GM12891 (cell line): ENCODE measurements around the gene FYTTD1.
A peak's percentile ranks its signal among the peaks of the same experiment; 100 is the strongest.

Source experiments
- DNase-seq: peaks from one replicate; pipeline ENCODE4 v3.0.0; 2011; ENCODE audit warnings: low spot score; ENCODE audit not compliant: insufficient read length
- FAIRE-seq: peaks from 2 replicates; lab custom pipeline; 2011; peaks lifted over from hg19 to GRCh38; lab: Jason Lieb, UNC
- PAX5 ChIP-seq: IDR thresholded peaks from 2 replicates; pipeline ENCODE4 v1.6.1; 2011; ENCODE audit warnings: low read length, moderate library complexity, mild to moderate bottlenecking; ENCODE audit not compliant: insufficient read depth, severe bottlenecking
- POLR2A ChIP-seq: IDR thresholded peaks from 2 replicates; pipeline ENCODE4 v1.6.1; 2011; ENCODE audit warnings: low read depth, low read length, control low read depth
- POLR2AphosphoS5 ChIP-seq: IDR thresholded peaks from 2 replicates; pipeline ENCODE4 v1.6.1; 2011; ENCODE audit warnings: low read depth, low read length, control low read depth
- POU2F2 ChIP-seq: IDR thresholded peaks from 2 replicates; pipeline ENCODE4 v1.6.1; 2011; ENCODE audit warnings: low read depth, mild to moderate bottlenecking, control low read depth, low read length, moderate library complexity
- SPI1 ChIP-seq: IDR thresholded peaks from 2 replicates; pipeline ENCODE4 v1.6.1; 2011; ENCODE audit warnings: low read depth, low read length, control low read depth
- TAF1 ChIP-seq: IDR thresholded peaks from 2 replicates; pipeline ENCODE4 v1.6.1; 2011; ENCODE audit warnings: low read depth, low read length, control low read depth

FYTTD1 gene

DNA sequence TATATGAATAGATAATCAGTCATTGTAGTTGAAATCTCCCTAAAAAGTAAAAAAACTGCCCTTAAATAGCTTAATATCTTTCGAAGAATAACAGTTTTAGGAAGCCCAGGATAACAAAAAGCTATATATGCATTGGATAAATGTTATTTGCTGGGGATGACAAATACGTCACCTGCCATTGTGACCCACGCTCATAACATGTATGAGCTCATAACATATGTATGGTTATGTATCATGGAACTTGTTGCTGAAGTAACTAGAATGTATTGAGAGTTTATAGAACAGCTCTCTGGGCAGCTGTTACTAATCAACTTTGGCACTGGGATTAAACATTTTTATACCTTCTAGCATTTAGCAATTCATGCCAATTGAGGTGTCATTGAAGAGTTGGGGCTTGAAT lies 39.6 kb downstream of the FYTTD1 start:
- DNase-seq: no peak
- TF ChIP-seq SPI1 (no peak), POLR2A (no peak), TAF1 (no peak), POU2F2 (no peak), POLR2AphosphoS5 (no peak), PAX5 (no peak)
- no peak for FAIRE-seq

DNA sequence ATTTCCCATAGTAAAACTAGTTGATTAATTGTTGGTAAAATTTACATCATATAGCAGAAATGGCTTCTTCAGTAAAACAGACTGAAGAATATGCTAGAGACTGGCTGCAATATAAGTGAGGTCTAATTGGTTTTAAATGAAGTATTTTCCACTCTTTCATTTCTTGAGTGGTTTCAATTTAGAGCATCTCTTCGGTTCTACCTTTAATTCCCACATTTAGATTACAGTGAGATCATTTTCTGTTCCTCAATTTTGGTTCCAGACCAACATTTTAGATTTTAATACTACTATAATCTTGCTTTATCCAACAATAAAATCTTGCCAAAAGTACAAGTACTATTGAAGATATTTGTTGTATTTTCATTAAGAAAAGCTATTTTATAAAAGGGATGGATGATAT lies 40.4 kb downstream of the FYTTD1 start:
- FAIRE-seq (no peak), DNase-seq (no peak)
- TF ChIP-seq POU2F2 (no peak), SPI1 (peak; percentile 62)

DNA sequence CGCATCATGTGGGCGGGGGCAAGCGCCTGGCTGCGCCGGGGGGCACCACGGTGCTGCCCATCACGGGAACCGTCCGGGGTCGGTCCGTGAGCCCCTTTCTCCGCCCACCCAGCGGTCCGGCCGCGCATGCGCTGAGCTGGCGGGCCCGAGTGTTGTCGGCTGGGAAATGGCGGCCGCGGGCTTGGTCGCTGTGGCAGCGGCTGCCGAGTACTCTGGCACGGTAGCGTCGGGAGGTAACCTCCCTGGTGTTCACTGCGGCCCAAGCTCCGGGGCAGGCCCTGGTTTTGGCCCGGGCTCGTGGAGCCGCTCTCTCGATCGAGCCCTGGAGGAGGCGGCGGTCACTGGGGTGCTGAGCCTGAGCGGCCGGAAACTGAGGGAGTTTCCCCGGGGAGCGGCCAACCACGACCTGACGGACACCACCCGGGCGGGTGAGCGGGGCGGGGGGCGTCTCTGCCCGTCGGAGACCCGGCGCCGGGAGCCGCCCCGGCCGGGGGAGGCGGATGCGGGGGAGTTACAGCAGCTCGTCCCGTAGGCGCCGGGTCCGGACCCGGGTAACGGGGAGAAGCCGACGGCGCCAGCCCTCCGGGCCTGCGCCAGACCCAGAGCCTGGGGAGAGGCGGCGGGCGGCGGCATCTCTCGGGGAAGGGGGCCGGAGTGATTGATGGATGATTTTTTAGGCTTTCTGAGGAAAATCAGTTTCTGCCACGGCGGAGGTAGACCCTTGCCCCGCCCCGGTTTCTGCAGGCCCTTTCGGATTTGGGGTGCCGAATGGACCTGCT lies 41.6 kb downstream of the FYTTD1 start, which contains the start of gene LRCH3:
Gene LRCH3 (plus strand): TSS at position 142 of the 779 bp plus-strand sequence. CDS start 25 bp downstream, at position 167.
- DNase-seq: peak; percentile 77
- TF ChIP-seq POU2F2: peak; percentile 75; the same call in 1 of the 2 replicates
- TF ChIP-seq TAF1: peak; percentile 83
- no peak for TF ChIP-seq SPI1
- TF ChIP-seq POLR2AphosphoS5: peak; percentile 87
- peak; percentile 94 for TF ChIP-seq PAX5
- peak; percentile 89 for TF ChIP-seq POLR2A
- peak; percentile 76 for FAIRE-seq

DNA sequence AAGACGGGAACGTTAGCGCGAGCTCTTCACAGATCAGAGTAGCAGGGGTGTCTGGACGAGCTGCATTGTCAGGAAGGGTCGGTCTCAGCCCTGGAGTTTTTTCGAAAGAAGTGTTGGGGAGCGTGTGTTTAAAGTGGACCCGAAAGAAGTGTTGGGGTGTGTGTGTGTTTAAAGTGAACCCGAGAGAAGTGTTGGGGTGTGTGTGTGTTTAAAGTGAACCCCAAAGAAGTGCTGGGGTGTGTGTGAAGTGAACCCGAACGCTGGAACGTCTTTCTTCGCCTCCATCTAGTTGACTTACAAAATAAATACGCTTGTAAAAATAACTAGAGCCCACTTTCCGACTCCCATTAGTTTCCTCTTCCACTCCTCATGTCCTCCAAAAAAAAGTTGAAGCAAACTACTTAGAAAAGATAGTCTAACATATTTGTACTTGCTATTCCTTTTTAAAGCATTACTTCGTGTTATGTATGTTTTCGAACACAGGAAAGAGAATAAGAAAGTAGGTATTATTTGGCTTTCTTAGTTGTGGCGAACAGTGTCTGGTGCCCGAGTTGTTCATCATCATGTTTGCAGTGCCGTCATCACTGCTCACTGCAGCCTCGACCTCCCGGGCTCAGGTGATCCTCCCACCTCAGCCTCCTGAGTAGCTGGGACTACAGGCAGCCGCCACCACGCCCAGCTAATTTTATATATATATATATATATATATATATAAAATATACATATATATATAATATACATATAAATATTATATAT lies 42.4 kb downstream of the FYTTD1 start:
- DNase-seq: no peak
- peak; percentile 55 for FAIRE-seq
- TF ChIP-seq TAF1: peak; percentile 58; the same call in 1 of the 2 replicates
- TF ChIP-seq POLR2AphosphoS5: peak; percentile 26
- TF ChIP-seq PAX5: no peak
- no peak for TF ChIP-seq SPI1
- TF ChIP-seq POLR2A: no peak

DNA sequence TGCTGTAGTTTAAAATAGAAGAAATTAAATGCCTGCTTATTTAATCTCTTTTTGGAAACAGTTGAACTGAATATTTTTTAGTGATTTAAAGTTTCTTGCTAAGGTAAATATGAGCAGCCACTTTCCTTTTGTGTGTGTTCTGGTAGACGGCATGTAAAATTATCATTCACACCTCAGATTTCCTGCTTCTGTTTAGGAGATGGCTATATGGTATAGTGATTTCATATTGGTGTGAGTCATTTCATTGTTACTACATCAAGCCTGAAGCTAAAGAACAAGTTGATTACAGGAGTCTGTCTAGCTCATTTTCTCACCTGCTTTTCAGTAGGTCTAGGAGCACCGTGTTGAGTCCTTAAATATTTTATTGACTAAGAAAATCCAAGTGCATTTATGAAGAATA lies 43.6 kb downstream of the FYTTD1 start:
- FAIRE-seq (peak; percentile 80), DNase-seq (no peak)
- no peak for TF ChIP-seq TAF1
- TF ChIP-seq POLR2A: no peak
- no peak for TF ChIP-seq PAX5
- TF ChIP-seq SPI1: no peak
- no peak for TF ChIP-seq POU2F2
- no peak for TF ChIP-seq POLR2AphosphoS5

DNA sequence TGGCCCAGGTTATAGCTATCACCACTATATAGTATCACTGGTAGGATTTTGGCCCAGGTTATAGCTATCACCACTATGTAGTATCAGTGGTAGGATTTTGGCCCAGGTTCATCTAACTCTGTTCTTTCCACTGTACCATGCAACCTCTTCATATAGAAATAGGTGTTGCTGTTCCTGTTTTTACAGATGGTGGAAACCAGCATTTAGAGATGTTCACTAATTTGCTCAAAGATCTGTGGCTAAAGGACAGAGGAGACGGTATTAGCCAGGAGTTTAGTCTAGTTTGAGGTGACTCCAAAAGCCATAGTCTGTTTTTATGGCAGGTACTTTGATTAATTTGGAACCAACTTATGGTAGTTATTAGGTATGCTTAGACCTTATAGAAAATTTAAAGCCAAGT lies 44.4 kb downstream of the FYTTD1 start:
- peak; percentile 84 for TF ChIP-seq SPI1
- no peak for TF ChIP-seq POLR2A
- TF ChIP-seq TAF1: no peak
- FAIRE-seq (no peak), DNase-seq (no peak)

DNA sequence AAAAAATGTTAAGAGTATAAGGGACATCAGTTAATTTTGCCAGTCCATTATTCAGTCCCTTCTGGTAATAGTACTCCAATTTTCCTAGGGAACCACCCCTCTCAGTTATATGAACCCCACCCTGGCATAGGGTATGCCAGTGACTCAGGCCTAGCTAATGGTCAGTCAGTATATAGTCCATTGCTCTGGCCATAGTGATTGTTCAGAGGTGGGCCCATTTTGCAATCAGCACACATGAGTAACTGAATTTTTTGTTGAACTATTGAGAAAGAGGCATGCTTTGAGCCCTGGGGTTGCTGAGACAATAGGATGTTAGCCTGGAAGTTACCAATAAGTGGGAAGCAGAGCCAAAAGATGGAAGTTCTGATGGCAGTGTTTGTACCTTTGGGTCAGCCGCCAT lies 45.5 kb downstream of the FYTTD1 start:
- no peak for TF ChIP-seq POU2F2
- no peak for DNase-seq

GRCh38 chr3:197796087-197796486 lies 46.4 kb downstream of the FYTTD1 start:
- TF ChIP-seq PAX5 (no peak), SPI1 (no peak), POLR2AphosphoS5 (no peak), POU2F2 (no peak)
- DNase-seq: no peak
- no peak for FAIRE-seq

More for the DNA sequence above, 45.5 kb downstream of the FYTTD1 start:
- FAIRE-seq: no peak

DNA sequence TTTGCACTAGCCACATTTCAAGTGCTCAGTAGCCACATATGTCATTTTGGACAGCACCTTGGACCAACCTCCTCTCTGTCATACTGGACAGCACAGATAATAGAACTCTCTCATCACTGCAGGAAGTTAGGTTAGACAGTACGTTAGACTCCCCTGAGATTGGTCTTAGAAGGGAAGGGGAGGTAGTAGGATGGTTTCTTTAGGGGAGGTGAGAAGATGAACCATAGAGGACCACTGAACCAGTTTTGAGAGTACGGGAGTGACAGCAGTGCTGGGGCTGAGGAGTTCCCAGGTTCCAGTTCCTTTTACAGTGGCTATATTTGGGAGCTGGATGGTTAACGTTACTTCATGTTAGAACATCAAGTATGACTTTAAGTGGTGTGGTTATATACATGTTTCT lies 49.2 kb downstream of the FYTTD1 start:
- FAIRE-seq (peak; percentile 78), DNase-seq (no peak)
- TF ChIP-seq POLR2AphosphoS5 (no peak), SPI1 (peak; percentile 87), POU2F2 (no peak), POLR2A (no peak), PAX5 (no peak), TAF1 (no peak)

GRCh38 chr3:197800379-197800778 lies 50.7 kb downstream of the FYTTD1 start:
- TF ChIP-seq TAF1 (no peak), POLR2AphosphoS5 (no peak), POLR2A (no peak), POU2F2 (no peak), PAX5 (no peak), SPI1 (no peak)
- no peak for DNase-seq
- FAIRE-seq: no peak
